T-helper 17 cell (primary cell): ENCODE results near the gene NR5A1. TPM values are rescaled to one million over a fixed set of nuclear protein-coding genes. Genes with fewer than 3 reads are reported as not detected.

Source experiments
- ATAC-seq: fragments of 150-1000 bp; cut with Tn5 transposase; 2 replicates; pipeline ENCODE4 v1.10.0; 2021; ENCODE audit warnings: mild to moderate bottlenecking, moderate library complexity
- DNase-seq, 3 donors: peaks; one replicate each; pipeline versions ENCODE4 v3.0.0 to v3.0.0-alpha.2; 2020 to 2021
- H3K9me3 ChIP-seq: one replicate; pipeline ENCODE4 v1.7.0; 2013; ENCODE audit warnings: low read length, mild to moderate bottlenecking; ENCODE audit not compliant: control insufficient read depth, poor library complexity, severe bottlenecking
- H3K27ac Mint-ChIP-seq: one replicate; pipeline ENCODE4 v1.8.0; 2022; ENCODE audit warnings: mild to moderate bottlenecking, moderate library complexity, mixed read lengths
- H3K27me3 Mint-ChIP-seq: one replicate; pipeline ENCODE4 v1.8.0; 2022; ENCODE audit warnings: mixed read lengths
- H3K36me3 Mint-ChIP-seq: one replicate; pipeline ENCODE4 v1.8.0; 2022; ENCODE audit warnings: low read depth, mixed read lengths
- H3K4me1 Mint-ChIP-seq: one replicate; pipeline ENCODE4 v1.8.0; 2022; ENCODE audit warnings: mild to moderate bottlenecking, mixed read lengths
- H3K4me3 Mint-ChIP-seq: one replicate; pipeline ENCODE4 v1.8.0; 2022; ENCODE audit warnings: mild to moderate bottlenecking, moderate library complexity, mixed read lengths
- total RNA-seq, 4 donors: library from RNA in 2 of 4; stranded (reverse) in 2 of 4; gene quantifications; one replicate each; pipeline ENCODE4 v1.2.3 and lab custom pipeline; 2022 to 2026

NR5A1 gene
- total RNA-seq (not detected), total RNA-seq (lab: John Stamatoyannopoulos, UW) (0 to 0.12 reads per million in 2 donors)

- ATAC-seq: no peak
- H3K36me3 Mint-ChIP-seq: peaks cover 5% of the 10 kb centered on the region
- H3K27ac Mint-ChIP-seq: no peak within 1 kb of the TSS
Measured at GRCh38 chr9:124506931-124507879, at the start of gene NR5A1. TSS of gene NR5A1 (minus strand) at chr9:124507399. CDS start at chr9:124503395, 4,004 bp downstream.

DNA sequence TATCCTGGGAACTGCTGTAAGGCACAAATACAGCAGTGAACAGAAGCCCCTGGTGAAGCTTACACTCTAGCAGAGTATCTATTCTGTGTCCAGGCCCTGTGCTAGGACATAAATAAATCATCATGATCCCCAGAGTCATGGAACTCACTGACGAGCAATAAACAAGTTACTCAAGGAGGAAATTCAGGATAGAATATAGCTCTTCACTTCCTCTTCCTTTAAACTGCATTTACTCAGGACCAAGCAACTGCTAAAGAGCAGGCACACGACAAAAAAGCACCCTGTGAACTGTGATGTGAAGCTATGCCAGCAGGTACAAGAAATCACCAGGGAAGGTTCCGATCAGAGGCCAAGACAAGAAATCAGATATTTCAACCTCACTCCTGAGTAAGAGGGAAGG is 47.8 kb upstream of the NR5A1 start:
- peaks cover 2% of the 10 kb centered on the region for H3K4me1 Mint-ChIP-seq
- H3K36me3 Mint-ChIP-seq: peaks cover 2% of the 10 kb centered on the region
- DNase-seq: no peak
- no peaks in the 10 kb centered on the region for H3K9me3 ChIP-seq
- peaks cover 15% of the 10 kb centered on the region for H3K27me3 Mint-ChIP-seq
- H3K4me3 Mint-ChIP-seq: no peak overlapping the region
- H3K27ac Mint-ChIP-seq: no peak overlapping the region
- no peak for ATAC-seq

More at GRCh38 chr9:124506931-124507879, at the start of gene NR5A1:
- H3K9me3 ChIP-seq: no peaks in the 10 kb centered on the region
- DNase-seq: no peak
- Mint-ChIP-seq H3K27me3 (peaks cover 24% of the 10 kb centered on the region), H3K4me3 (peak within 1 kb of the TSS; percentile 21), H3K4me1 (peaks cover 13% of the 10 kb centered on the region)

DNA sequence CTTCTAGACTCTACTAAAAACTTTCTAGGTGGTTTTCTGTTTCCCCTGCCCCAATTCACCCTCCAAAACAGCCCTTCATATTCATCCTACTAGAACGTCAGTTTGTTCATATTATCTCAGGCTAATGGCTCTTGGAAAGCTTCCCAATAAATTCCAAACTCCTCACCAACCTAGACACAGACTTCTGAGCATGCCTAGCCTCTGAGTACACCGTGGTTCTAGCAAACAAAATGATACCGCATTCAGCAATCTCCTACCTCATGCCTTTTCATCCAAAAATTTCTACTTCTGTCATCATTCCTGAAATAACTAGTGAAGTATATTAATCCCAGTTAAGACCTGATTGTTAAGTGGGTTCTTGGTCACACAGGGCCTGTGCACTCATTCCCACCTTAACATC is 46.5 kb upstream of the NR5A1 start:
- Mint-ChIP-seq H3K36me3 (no peaks in the 10 kb centered on the region), H3K4me1 (peaks cover 2% of the 10 kb centered on the region), H3K4me3 (no peak overlapping the region), H3K27me3 (peaks cover 21% of the 10 kb centered on the region), H3K27ac (no peak overlapping the region)
- DNase-seq (no peak), ATAC-seq (no peak)
- H3K9me3 ChIP-seq: no peaks in the 10 kb centered on the region

DNA sequence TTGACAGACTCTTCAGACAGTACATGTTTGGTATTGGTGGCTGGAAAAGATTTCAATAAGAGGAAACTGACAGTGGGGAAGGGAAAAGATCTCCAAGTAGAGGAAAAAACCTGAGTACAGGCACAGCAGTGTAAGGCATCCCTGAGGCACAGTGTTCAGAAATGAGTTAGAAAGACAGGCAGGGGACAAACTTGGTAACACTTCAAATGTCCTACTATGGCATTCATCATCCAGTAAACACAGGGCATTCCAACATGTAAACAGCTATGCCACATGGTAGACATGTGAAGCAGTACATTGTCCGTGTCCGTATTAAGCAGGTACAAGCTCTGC is 45.0 kb upstream of the NR5A1 start:
- Mint-ChIP-seq H3K27ac (no peak overlapping the region), H3K4me1 (peaks cover 2% of the 10 kb centered on the region), H3K4me3 (no peak overlapping the region), H3K27me3 (peaks cover 26% of the 10 kb centered on the region), H3K36me3 (no peaks in the 10 kb centered on the region)
- ATAC-seq: no peak
- no peaks in the 10 kb centered on the region for H3K9me3 ChIP-seq
- DNase-seq: no peak

- DNase-seq: no peak
- H3K9me3 ChIP-seq: no peaks in the 10 kb centered on the region
- ATAC-seq: no peak
- H3K4me1 Mint-ChIP-seq: peaks cover 2% of the 10 kb centered on the region
- peaks cover 26% of the 10 kb centered on the region for H3K27me3 Mint-ChIP-seq
- H3K4me3 Mint-ChIP-seq: no peak overlapping the region
- no peaks in the 10 kb centered on the region for H3K36me3 Mint-ChIP-seq
- H3K27ac Mint-ChIP-seq: no peak overlapping the region
Measured at GRCh38 chr9:124551472-124552272, 44.5 kb upstream of the NR5A1 start.

DNA sequence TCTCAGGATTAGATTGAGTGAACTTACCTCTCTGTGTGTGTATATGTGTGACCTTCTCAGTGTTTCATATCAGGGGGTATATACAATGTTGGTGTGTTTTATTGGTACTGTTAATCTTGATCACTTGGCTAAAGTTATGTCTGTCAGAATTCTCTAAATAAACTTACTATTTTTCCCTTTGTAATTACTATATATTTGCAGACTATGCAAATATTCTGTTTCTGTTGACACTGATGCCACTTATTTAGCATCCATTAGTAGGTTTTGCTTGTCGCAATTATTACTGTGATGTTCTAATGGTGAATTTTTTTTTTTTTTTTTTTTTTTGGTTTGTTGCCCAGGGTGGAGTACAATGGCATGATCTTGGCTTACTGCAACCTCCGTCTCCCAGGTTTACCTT is 42.9 kb upstream of the NR5A1 start:
- no peaks in the 10 kb centered on the region for H3K9me3 ChIP-seq
- Mint-ChIP-seq H3K27me3 (peaks cover 34% of the 10 kb centered on the region), H3K27ac (no peak overlapping the region), H3K36me3 (no peaks in the 10 kb centered on the region), H3K4me1 (no peaks in the 10 kb centered on the region), H3K4me3 (no peak overlapping the region)
- no peak for ATAC-seq
- no peak for DNase-seq

GRCh38 chr9:124549016-124549415 is 41.8 kb upstream of the NR5A1 start:
- H3K27ac Mint-ChIP-seq: no peak overlapping the region
- H3K4me3 Mint-ChIP-seq: no peak overlapping the region
- no peaks in the 10 kb centered on the region for H3K36me3 Mint-ChIP-seq
- no peaks in the 10 kb centered on the region for H3K9me3 ChIP-seq
- peaks cover 43% of the 10 kb centered on the region for H3K27me3 Mint-ChIP-seq
- H3K4me1 Mint-ChIP-seq: no peaks in the 10 kb centered on the region
- ATAC-seq: no peak
- DNase-seq: no peak

GRCh38 chr9:124544535-124544934 is 37.3 kb upstream of the NR5A1 start:
- ATAC-seq: no peak
- no peak for DNase-seq
- Mint-ChIP-seq H3K4me1 (no peaks in the 10 kb centered on the region), H3K36me3 (peaks cover 4% of the 10 kb centered on the region), H3K27me3 (peaks cover 71% of the 10 kb centered on the region), H3K27ac (no peak overlapping the region), H3K4me3 (no peak overlapping the region)
- H3K9me3 ChIP-seq: no peaks in the 10 kb centered on the region

DNA sequence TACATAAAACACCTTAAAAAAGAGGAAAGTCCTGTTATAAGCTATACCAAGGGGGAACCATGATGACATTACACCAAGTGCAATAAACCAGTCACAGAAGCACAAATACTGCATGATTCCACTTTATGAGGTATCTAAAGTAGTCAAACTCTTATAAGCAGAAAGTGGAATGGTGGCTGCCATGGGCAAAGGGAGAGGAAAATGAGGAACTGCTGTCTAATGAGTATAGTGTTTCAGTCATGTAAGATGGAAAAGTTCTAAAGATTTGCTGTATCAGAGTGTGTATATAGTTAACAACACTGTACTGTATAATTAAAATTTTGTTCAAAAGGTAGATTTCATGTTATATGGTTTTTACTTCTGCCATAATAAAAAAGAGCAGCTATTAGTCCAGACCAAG is 34.6 kb upstream of the NR5A1 start:
- peaks cover 4% of the 10 kb centered on the region for H3K36me3 Mint-ChIP-seq
- no peak for ATAC-seq
- H3K27ac Mint-ChIP-seq: no peak overlapping the region
- peaks cover 52% of the 10 kb centered on the region for H3K27me3 Mint-ChIP-seq
- no peak overlapping the region for H3K4me3 Mint-ChIP-seq
- H3K4me1 Mint-ChIP-seq: no peaks in the 10 kb centered on the region
- no peak for DNase-seq
- H3K9me3 ChIP-seq: no peaks in the 10 kb centered on the region

- H3K9me3 ChIP-seq: no peaks in the 10 kb centered on the region
- H3K27me3 Mint-ChIP-seq: peaks cover 28% of the 10 kb centered on the region
- H3K4me3 Mint-ChIP-seq: no peak overlapping the region
- no peak overlapping the region for H3K27ac Mint-ChIP-seq
- no peak for DNase-seq
- H3K4me1 Mint-ChIP-seq: peaks cover 3% of the 10 kb centered on the region
- H3K36me3 Mint-ChIP-seq: peaks cover 4% of the 10 kb centered on the region
- ATAC-seq: no peak
Measured at GRCh38 chr9:124537926-124538325, 30.7 kb upstream of the NR5A1 start.

- Mint-ChIP-seq H3K36me3 (peaks cover 6% of the 10 kb centered on the region), H3K4me3 (no peak overlapping the region), H3K27ac (no peak overlapping the region), H3K4me1 (peaks cover 3% of the 10 kb centered on the region), H3K27me3 (peaks cover 16% of the 10 kb centered on the region)
- ATAC-seq: no peak
- DNase-seq: no peak
- H3K9me3 ChIP-seq: no peaks in the 10 kb centered on the region
Measured at GRCh38 chr9:124535846-124536245, 28.6 kb upstream of the NR5A1 start.

- DNase-seq (no peak), ATAC-seq (no peak)
- no peaks in the 10 kb centered on the region for H3K9me3 ChIP-seq
- Mint-ChIP-seq H3K27me3 (peaks cover 18% of the 10 kb centered on the region), H3K36me3 (peaks cover 2% of the 10 kb centered on the region), H3K27ac (peak overlapping the region; percentile 70), H3K4me1 (peaks cover 3% of the 10 kb centered on the region), H3K4me3 (no peak overlapping the region)
Measured at GRCh38 chr9:124532897-124533296, 25.7 kb upstream of the NR5A1 start.

GRCh38 chr9:124531115-124531514 is 23.9 kb upstream of the NR5A1 start:
- no peak overlapping the region for H3K4me3 Mint-ChIP-seq
- DNase-seq: no peak
- no peak for ATAC-seq
- H3K4me1 Mint-ChIP-seq: peaks cover 2% of the 10 kb centered on the region
- peaks cover 2% of the 10 kb centered on the region for H3K36me3 Mint-ChIP-seq
- no peak overlapping the region for H3K27ac Mint-ChIP-seq
- H3K9me3 ChIP-seq: no peaks in the 10 kb centered on the region
- peaks cover 18% of the 10 kb centered on the region for H3K27me3 Mint-ChIP-seq
